SK-N-SH (cell line): Measurements from ENCODE around the gene RASL10B. TPM values are rescaled to one million over a fixed set of nuclear protein-coding genes. Genes with fewer than 3 reads are reported as not detected.

ENCODE experiments used
- CTCF ChIA-PET: fragments of 300-600, 350-600 bp; formaldehyde crosslinking; extraction: SDS; loops from one replicate; lab custom pipeline; 2021; lab: Yijun Ruan, JAX
- POLR2A ChIA-PET: fragments of 350-600 bp; sonication (Branson Sonifier 250); formaldehyde crosslinking; extraction: SDS; loops from one replicate; lab custom pipeline; 2020; ENCODE audit warnings: antibody characterized with exemption, inconsistent platforms; lab: Yijun Ruan, JAX
- DNase-seq: peaks from one replicate; pipeline ENCODE4 v3.0.0; 2012
- H2AFZ ChIP-seq: fragments of 200-600 bp; sonication (generic); 2 replicates; pipeline ENCODE4 v1.8.1; 2016; ENCODE audit warnings: antibody characterized with exemption, mild to moderate bottlenecking, low read depth
- H3F3A ChIP-seq: fragments of 200-600 bp; sonication (generic); replicated peaks from 2 replicates; pipeline ENCODE3; 2016; ENCODE audit warnings: antibody characterized with exemption, mild to moderate bottlenecking; ENCODE audit not compliant: insufficient read depth
- H3K27ac ChIP-seq, 2 experiments: fragments of 200-500 bp in 1 of 2; fragments of 200-600 bp in 1 of 2; sonication (Bioruptor generic) in 1 of 2; sonication (generic), shearing (Covaris generic) in 1 of 2; 2 replicates each; pipeline versions ENCODE4 v1.5.1 to v1.6.1; 2014 to 2016; ENCODE audit warnings: low read depth in 2 of 2, inconsistent platforms in 1 of 2, low read length in 1 of 2, mild to moderate bottlenecking in 1 of 2, mixed read lengths in 1 of 2
- H3K27me3 ChIP-seq: fragments of 200-600 bp; sonication (generic), shearing (Covaris generic); 2 replicates; pipeline ENCODE4 v1.6.1; 2016; ENCODE audit warnings: mixed run types; ENCODE audit not compliant: insufficient read depth
- H3K36me3 ChIP-seq, 2 experiments: fragments of 200-500 bp in 1 of 2; fragments of 200-600 bp in 1 of 2; sonication (Bioruptor generic) in 1 of 2; sonication (generic) in 1 of 2; replicated peaks in 1 of 2; 2 replicates each; pipeline versions ENCODE3 to v1.5.1; 2014 to 2016; ENCODE audit warnings: low read length in 1 of 2, mild to moderate bottlenecking in 1 of 2; ENCODE audit not compliant: insufficient read depth in 2 of 2, control insufficient read depth in 1 of 2
- H3K4me1 ChIP-seq, 2 experiments: fragments of 200-500 bp in 1 of 2; fragments of 200-600 bp in 1 of 2; sonication (Bioruptor generic) in 1 of 2; sonication (generic), shearing (Covaris generic) in 1 of 2; 2 replicates each; pipeline versions ENCODE4 v1.5.1 to v1.6.1; 2014 to 2016; ENCODE audit warnings: low read depth in 1 of 2, low read length in 1 of 2, mixed run types in 1 of 2; ENCODE audit not compliant: insufficient read depth in 2 of 2, control insufficient read depth in 1 of 2
- H3K4me2 ChIP-seq: fragments of 200-600 bp; sonication (generic), shearing (Covaris generic); 2 replicates; pipeline ENCODE4 v1.6.1; 2017; ENCODE audit warnings: mixed run types
- H3K4me3 ChIP-seq, 2 experiments: fragments of 200-500 bp in 1 of 2; fragments of 200-600 bp in 1 of 2; sonication (Bioruptor generic) in 1 of 2; sonication (generic), shearing (Covaris generic) in 1 of 2; 2 replicates each; pipeline versions ENCODE4 v1.5.1 to v1.8.1; 2014 to 2016; ENCODE audit warnings: low read depth in 2 of 2, inconsistent platforms in 1 of 2, low read length in 1 of 2, mild to moderate bottlenecking in 1 of 2, mixed read lengths in 1 of 2, moderate library complexity in 1 of 2
- H3K79me2 ChIP-seq: fragments of 200-600 bp; sonication (generic); 2 replicates; pipeline ENCODE4 v1.8.1; 2017; ENCODE audit warnings: mild to moderate bottlenecking; ENCODE audit not compliant: insufficient read depth
- H3K9ac ChIP-seq: fragments of 200-600 bp; sonication (generic); 2 replicates; pipeline ENCODE4 v1.6.1; 2017; ENCODE audit warnings: mixed run types
- H3K9me2 ChIP-seq: fragments of 200-600 bp; sonication (generic); 2 replicates; pipeline ENCODE4 v1.6.1; 2017; ENCODE audit warnings: mixed run types
- H3K9me3 ChIP-seq: fragments of 200-600 bp; sonication (generic); 2 replicates; pipeline ENCODE4 v1.6.1; 2017; ENCODE audit warnings: mixed run types, mild to moderate bottlenecking, moderate library complexity
- H4K20me1 ChIP-seq: fragments of 200-600 bp; sonication (generic); 2 replicates; pipeline ENCODE4 v1.6.1; 2017; ENCODE audit warnings: mild to moderate bottlenecking, mixed run types; ENCODE audit not compliant: insufficient read depth
- EP300 ChIP-seq, 2 experiments: IDR thresholded peaks; 2 replicates each; pipeline versions ENCODE4 v1.4.0 to v1.6.1; 2012; ENCODE audit warnings: borderline replicate concordance in 1 of 2, low read depth in 1 of 2, low read length in 1 of 2
- EZH2phosphoT487 ChIP-seq: fragments of 200-600 bp; sonication (generic); IDR thresholded peaks from 2 replicates; pipeline ENCODE4 v1.6.1; 2017; ENCODE audit warnings: low read depth, mixed run types, mild to moderate bottlenecking, antibody characterized with exemption, moderate library complexity, borderline replicate concordance
- FOSL2 ChIP-seq: IDR thresholded peaks from 2 replicates; pipeline ENCODE4 v1.4.0; 2012; ENCODE audit warnings: low read depth, mild to moderate bottlenecking, moderate library complexity, borderline replicate concordance
- FOXM1 ChIP-seq: IDR thresholded peaks from 2 replicates; pipeline ENCODE4 v1.4.0; 2012; ENCODE audit warnings: low read depth, mild to moderate bottlenecking
- GABPA ChIP-seq: IDR thresholded peaks from 2 replicates; pipeline ENCODE4 v1.4.0; 2012; ENCODE audit warnings: low read depth, mild to moderate bottlenecking
- GATA2 ChIP-seq: sonication (generic); formaldehyde crosslinking; IDR thresholded peaks from 2 replicates; pipeline ENCODE4 v1.5.0; 2020; ENCODE audit warnings: mild to moderate bottlenecking, missing genetic modification reagents
- JUND ChIP-seq: IDR thresholded peaks from 2 replicates; pipeline ENCODE4 v1.4.0; 2012
- MXI1 ChIP-seq: IDR thresholded peaks from 2 replicates; pipeline ENCODE4 v1.6.1; 2012; ENCODE audit warnings: mild to moderate bottlenecking, low read depth, low read length, improper control_type of control experiment
- NFIC ChIP-seq: IDR thresholded peaks from 2 replicates; pipeline ENCODE4 v1.4.0; 2012; ENCODE audit warnings: borderline replicate concordance
- POLR2AphosphoS5 ChIP-seq: IDR thresholded peaks from 2 replicates; pipeline ENCODE4 v1.6.1; 2012; ENCODE audit warnings: low read depth, low read length
- RCOR1 ChIP-seq: fragments of 150-350 bp; IDR thresholded peaks from 2 replicates; pipeline ENCODE4 v1.6.1; 2017; ENCODE audit warnings: antibody characterized with exemption, low read length
- RFX5 ChIP-seq: IDR thresholded peaks from 2 replicates; pipeline ENCODE4 v1.6.1; 2012; ENCODE audit warnings: mild to moderate bottlenecking, improper control_type of control experiment, low read length
- SMC3 ChIP-seq: IDR thresholded peaks from 2 replicates; pipeline ENCODE4 v1.6.1; 2012; ENCODE audit warnings: low read depth, low read length, improper control_type of control experiment
- TCF12 ChIP-seq: IDR thresholded peaks from 2 replicates; pipeline ENCODE4 v1.4.0; 2012
- WGBS: methylation state at CpG from one replicate; pipeline ENCODE4 v1.1.6; 2017; ENCODE audit warnings: low lambda C conversion rate; 5-methylcytosine and 5-hydroxymethylcytosine counted together
- polyA plus RNA-seq, 3 experiments: library from polyadenylated mRNA; depleted of rRNA; stranded (reverse); fragments of >200 nt; gene quantifications; 2 replicates each; pipeline ENCODE4 v1.2.3, GENCODE V29; 2012
- TF ChIP-seq, protein P1 (sequence below): fragments of 150-350 bp; IDR thresholded peaks from 2 replicates; pipeline ENCODE4 v1.6.1; 2017; ENCODE audit warnings: antibody characterized with exemption, low read length, low read depth, borderline replicate concordance
- TF ChIP-seq, protein P2 (sequence below): IDR thresholded peaks from 2 replicates; pipeline ENCODE4 v1.4.0; 2012; ENCODE audit warnings: low read depth, borderline replicate concordance

RASL10B gene
- polyA plus RNA-seq, 1 of the 3 experiments (the other 2 are of a cell fraction) = 4.2 TPM

DNA sequence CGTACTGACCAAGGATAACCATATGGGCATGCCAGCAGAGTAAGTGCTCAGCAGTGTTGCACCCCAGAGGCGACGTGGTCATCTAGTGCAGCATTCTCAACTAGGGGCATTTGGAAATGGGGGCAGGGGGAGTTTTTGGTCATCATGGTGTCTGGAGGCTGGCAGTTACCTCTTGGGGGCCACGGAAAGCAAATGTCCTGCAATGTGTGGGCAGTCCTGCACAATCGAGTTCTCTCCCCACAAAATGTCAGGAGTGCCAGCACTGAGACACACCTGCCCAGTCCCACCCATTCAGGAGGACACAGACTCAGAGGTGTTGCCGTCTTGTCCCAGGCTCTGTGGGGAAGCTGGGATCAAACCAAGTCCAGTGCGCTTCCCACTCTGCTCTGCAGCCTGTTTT lies 3.0 kb downstream of the RASL10B start:
- TF ChIP-seq JUND = no peak
- no peak for TF ChIP-seq NFIC
- TF ChIP-seq, protein P1, sequence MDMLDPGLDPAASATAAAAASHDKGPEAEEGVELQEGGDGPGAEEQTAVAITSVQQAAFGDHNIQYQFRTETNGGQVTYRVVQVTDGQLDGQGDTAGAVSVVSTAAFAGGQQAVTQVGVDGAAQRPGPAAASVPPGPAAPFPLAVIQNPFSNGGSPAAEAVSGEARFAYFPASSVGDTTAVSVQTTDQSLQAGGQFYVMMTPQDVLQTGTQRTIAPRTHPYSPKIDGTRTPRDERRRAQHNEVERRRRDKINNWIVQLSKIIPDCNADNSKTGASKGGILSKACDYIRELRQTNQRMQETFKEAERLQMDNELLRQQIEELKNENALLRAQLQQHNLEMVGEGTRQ = no peak
- no peak for TF ChIP-seq EP300 (IDR thresholded peaks at IDR 0.05; ENCODE audit: borderline replicate concordance in 1 of 2, low read depth in 1 of 2, low read length in 1 of 2)
- TF ChIP-seq RFX5 = no peak
- no peak for TF ChIP-seq GATA2 (CRISPR knock-in tag)
- TF ChIP-seq FOXM1 = no peak
- no peak for TF ChIP-seq RCOR1
- TF ChIP-seq GABPA = no peak
- no peak for TF ChIP-seq SMC3
- no peak for TF ChIP-seq POLR2AphosphoS5
- no peak for TF ChIP-seq EZH2phosphoT487
- no peak for TF ChIP-seq FOSL2
- TF ChIP-seq TCF12 = no peak
- TF ChIP-seq, protein P2, sequence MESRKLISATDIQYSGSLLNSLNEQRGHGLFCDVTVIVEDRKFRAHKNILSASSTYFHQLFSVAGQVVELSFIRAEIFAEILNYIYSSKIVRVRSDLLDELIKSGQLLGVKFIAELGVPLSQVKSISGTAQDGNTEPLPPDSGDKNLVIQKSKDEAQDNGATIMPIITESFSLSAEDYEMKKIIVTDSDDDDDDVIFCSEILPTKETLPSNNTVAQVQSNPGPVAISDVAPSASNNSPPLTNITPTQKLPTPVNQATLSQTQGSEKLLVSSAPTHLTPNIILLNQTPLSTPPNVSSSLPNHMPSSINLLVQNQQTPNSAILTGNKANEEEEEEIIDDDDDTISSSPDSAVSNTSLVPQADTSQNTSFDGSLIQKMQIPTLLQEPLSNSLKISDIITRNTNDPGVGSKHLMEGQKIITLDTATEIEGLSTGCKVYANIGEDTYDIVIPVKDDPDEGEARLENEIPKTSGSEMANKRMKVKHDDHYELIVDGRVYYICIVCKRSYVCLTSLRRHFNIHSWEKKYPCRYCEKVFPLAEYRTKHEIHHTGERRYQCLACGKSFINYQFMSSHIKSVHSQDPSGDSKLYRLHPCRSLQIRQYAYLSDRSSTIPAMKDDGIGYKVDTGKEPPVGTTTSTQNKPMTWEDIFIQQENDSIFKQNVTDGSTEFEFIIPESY = no peak
- no peak for TF ChIP-seq MXI1
- Histone ChIP-seq H3K4me2 (no peak overlapping the region), H3F3A (no peaks in the 10 kb centered on the region), H3K9ac (no peak overlapping the region), H3K27ac (no peak overlapping the region), H3K4me3 (no peak overlapping the region), H2AFZ (no peak overlapping the region), H3K36me3 (no peaks in the 10 kb centered on the region), H4K20me1 (no peaks in the 10 kb centered on the region), H3K79me2 (no peaks in the 10 kb centered on the region), H3K27me3 (no peaks in the 10 kb centered on the region), H3K9me2 (no peaks in the 10 kb centered on the region), H3K4me1 (peaks cover 5 to 11% of the 10 kb centered on the region in 2 experiments; a peak in 1 of 4 replicates), H3K9me3 (no peaks in the 10 kb centered on the region)
- WGBS = 95% methylated on average over 7 of the region's 7 CpGs
- DNase-seq = no peak
- ChIA-PET POLR2A (no interaction called here), CTCF (interaction anchor here (2.3 to 5.2 kb wide), 2 partner anchors 13 to 121 kb away, joined by 5 to 53 read pairs; no protein-coding TSS in a partner anchor)
